GM19328 (cell line): ENCODE results near the gene CDC123.
"Not testable (repeated sequence)": the region's sequence is repeated elsewhere in the genome, so short reads cannot be mapped to it uniquely, and the experiment has no call there.

Experiments used
- ATAC-seq: cut with Tn5 transposase; IDR thresholded peaks from one replicate; pipeline ENCODE4 v1.9.1; 2021; ENCODE audit warnings: mild to moderate bottlenecking, moderate library complexity; ENCODE audit not compliant: unreplicated experiment

Gene CDC123

GRCh38 chr10:12189426-12189825 is 6.6 kb upstream of the CDC123 start:
- no peak for ATAC-seq

- ATAC-seq, result no peak
Measured at GRCh38 chr10:12191715-12192114, 4.3 kb upstream of the CDC123 start.

- ATAC-seq, result no peak
Measured at GRCh38 chr10:12193193-12193592, 2.8 kb upstream of the CDC123 start.

DNA sequence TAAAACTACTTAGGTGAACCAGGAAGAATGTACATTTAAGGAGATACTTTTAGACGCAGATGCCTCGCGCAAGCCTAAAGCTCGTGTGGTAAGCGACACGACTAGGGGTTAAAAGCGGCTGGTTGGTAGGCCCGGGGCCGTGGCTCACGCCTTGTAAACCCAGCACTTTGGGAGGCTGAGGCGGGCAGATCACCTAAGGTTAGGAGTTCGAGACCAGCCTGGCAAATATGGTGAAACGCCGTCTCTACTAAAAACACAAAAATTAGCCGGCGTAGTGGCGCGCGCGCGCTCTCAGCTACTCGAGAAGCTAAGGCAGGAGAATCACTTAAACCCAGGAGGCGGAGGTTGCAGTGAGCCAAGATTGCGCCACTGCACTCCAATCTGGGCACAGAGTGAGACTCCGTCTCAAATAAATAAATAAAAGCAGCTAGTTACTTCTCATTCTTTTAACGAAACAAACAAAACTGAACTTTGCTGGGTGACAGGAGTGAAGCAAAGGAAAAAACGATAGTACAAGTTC is 1.2 kb upstream of the CDC123 start:
- no peak for ATAC-seq

DNA sequence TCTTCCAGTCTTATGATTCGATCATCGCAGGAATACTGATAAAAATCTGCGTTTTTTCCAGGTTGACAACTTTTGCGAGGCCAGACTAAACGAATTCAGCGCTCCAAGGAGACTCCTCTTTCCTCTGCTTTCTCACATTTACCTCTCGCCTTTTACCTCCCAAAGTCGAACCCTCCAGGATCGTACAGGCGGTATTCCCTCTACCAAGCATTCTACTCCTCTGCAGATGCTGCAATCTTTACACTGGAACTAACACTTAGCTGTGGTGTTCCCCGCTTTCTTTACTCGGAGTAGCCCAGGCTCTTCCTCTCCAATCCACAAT is 746 bp upstream of the CDC123 start:
- peak; percentile 5 for ATAC-seq

DNA sequence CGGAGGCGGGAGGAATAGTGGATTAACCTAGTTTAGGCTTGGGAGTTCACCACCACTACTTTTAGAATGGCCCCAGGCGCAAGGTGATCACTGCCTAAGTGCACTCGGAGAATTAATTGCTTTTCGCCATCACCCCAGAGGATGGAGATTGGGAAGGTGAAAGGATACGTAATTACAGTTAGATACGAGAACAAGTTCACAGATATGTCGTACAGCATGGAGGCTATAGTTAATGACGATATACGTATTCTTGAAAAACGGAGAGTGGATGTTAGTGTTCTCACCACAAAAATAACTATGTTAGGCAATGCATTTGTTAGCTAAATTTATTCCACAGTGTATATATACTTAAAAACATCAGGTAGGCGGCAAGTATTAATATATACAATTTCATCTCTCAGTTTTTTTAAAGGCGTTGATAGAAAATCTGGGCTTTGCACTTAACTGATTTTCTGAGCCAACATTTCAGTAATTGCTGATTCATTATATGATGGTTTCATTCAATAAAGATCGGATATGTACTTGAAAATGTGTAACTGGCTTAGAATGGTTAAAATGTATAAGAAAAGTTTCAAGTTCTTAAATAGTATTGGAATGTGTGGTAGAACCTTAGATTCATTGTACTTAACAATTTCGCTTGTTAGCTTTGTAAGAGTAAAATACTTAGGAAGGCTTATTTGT is 683 bp downstream of the CDC123 start:
- no peak for ATAC-seq

DNA sequence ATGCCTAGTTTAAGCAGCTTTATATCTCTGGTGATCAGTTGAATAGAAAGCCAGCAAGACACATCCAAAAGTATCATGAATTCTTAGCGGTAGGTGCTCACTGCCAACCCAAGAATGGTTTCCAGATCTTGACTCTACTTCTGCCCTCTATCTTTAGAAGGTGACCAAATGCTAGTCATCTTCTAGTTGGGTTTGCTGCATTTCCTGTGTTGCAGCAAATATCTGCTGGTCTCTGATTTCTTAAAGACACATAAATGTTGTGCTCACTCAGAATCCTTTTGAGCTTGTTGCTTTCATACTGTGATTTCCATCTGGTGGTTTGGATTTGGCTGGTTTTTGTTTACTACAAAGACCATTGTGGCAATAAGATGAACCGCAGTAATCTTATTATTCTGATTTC is 2.2 kb downstream of the CDC123 start:
- ATAC-seq, result no peak

- ATAC-seq, result no peak
Measured at GRCh38 chr10:12200850-12201249, 4.9 kb downstream of the CDC123 start.

- no peak for ATAC-seq
Measured at GRCh38 chr10:12201543-12201942, 5.6 kb downstream of the CDC123 start.

DNA sequence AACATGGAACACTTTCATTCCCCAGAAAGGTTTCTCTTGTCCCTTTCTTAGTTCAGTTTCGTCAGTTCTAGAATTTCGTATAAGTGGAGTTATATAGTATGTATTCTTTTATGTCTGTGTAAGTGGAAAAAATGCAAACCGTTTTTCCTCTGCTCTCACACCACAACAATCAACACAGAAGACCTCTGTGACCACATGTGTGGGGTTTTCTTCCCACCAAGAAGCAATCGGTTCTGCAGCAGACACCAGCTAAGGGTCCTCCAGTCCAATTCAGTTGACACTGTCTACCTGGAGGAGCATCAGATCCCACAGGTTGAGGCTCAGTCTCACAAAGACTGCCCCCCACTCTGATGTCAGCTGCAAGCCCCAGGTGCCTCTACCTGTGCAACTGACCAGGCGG is 6.2 kb downstream of the CDC123 start:
- ATAC-seq, result no peak

DNA sequence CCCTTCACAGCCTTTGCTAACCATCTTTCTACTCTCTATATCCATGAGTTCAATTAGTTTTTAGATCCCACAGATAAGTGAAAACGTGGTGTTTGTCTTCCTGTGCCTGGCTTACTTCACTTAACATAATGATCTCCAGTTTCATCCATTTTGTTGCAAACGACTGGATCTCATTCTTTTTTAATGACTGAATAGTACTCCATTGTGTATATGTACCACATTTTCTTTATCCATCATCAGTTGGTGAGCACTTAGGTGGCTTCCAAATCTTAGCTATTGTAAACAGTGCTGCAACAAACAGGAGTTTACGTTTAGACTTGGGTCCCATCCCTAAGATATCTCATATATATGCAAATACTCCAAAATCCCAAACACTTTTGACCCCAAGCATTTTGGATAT is 9.1 kb downstream of the CDC123 start:
- ATAC-seq, result no peak

DNA sequence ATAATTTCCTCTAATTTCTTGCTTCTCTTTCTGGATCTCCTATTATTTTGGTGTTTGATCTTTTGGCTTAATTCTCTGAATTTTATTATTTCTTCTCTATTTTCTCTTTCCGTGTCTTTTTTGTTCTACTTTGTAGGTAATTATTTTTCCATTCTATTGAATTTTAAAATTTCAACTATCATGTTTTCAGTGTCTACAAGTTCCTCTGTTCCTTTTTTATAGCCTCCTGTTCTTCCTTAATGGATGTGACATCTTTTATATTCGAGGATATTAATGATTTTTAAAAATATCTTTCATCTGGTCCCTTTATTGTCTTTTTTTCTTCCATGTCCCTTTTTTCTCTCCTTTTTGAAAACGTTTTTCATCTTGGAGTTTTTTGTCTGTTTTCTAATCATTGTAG is 11.1 kb downstream of the CDC123 start:
- ATAC-seq, result no peak

DNA sequence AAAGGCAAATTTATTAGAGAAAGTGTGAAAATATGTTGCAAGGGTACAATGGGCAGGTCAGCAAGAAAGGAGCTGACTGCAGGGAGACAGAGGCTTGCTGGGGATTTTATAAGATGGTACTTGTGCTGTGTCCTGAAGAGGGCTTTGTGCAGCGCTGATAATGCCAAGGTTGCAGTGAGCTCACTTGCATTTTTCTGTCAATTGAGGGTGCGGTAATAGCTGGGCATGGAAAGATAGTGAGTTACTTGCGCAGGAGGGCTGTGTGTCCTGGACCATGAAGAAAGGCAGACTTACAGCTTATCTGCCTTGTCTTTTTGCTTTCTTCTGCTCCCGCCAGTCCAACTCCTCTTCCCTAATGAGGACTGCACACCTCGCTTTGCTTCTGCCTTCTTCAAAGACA is 12.5 kb downstream of the CDC123 start:
- ATAC-seq, result no peak

GRCh38 chr10:12212454-12212853 is 16.5 kb downstream of the CDC123 start:
- no peak for ATAC-seq

GRCh38 chr10:12213621-12214020 is 17.6 kb downstream of the CDC123 start:
- no peak for ATAC-seq

DNA sequence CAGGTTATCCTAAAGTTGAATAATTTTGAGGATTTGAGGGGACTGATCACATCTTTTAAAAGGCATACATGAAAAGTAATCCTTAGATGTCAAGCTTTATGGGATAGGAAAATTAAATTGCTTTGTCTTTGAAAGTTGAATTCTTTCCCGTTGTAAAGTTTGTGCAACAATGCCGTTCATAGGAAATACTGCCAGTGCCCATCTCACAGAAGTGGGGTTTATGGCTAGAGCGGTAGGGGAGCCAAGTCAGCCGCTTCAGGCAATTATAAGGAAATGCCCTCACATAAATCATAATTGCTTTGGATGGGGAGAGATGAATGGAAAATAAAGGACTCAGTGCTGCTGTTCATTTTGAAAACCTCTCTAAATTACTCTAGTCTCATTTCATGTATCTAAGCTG is 18.1 kb downstream of the CDC123 start:
- ATAC-seq, result no peak

DNA sequence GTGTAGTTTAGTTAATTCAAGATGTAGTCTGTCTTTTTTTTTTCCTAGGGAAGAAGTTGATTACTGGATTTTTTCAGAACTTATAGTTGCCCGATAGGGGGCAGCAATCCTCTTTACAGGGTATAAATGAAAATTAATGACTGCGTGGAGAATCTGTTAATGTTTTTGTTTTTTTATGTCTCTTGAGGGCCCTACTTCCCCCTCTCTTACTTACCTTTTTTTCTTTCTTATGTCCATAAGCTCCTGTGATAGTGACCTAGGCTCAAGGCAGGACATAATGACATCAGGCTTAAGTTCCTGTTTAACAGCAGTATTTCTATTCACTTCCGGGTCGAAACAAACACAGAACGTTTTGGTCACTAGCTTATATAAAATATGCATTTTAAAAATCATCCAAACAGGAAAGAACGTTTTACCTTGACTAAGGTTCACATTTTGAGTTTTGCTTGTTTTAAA is 18.8 kb downstream of the CDC123 start:
- no peak for ATAC-seq

- no peak for ATAC-seq
Measured at GRCh38 chr10:12218991-12219390, 23.0 kb downstream of the CDC123 start.

- no peak for ATAC-seq
Measured at GRCh38 chr10:12221323-12222298, 25.6 kb downstream of the CDC123 start.

DNA sequence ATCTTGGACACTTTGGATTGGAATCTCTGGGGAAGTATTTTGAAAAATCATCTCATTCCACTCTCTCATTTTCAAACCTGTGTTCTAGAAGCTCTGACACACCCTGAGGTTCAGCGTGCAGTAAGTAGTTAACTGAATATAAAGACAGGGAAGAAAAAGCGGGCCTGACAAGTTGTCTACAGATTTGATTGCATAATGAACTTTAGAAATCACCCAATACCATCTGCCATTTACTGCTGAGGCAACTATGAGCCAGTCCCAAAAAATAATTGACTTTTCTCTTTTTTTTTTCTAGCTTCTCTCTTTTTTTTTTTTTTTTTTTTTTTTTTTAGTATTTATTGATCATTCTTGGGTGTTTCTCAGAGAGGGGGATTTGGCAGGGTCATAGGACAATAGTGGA is 29.5 kb downstream of the CDC123 start:
- no peak for ATAC-seq

DNA sequence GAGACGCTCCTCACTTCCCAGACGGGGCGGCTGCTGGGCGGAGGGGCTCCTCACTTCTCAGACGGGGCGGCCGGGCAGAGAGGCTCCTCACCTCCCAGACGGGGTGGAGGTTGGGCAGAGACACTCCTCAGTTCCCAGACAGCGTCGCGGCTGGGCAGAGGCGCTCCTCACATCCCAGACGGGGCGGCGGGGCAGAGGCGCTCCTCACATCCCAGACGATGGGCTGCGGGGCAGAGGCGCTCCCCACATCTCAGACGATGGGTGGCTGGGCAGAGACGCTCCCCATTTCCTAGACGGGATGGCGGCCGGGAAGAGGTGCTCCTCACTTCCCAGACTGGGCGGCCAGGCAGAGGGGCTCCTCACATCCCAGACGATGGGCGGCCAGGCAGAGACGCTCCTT is 30.4 kb downstream of the CDC123 start:
- not testable (repeated sequence) for ATAC-seq

- ATAC-seq, result no peak
Measured at GRCh38 chr10:12228851-12229250, 32.9 kb downstream of the CDC123 start.
